ENCODE results near the gene MON1A.

MON1A gene

DNA sequence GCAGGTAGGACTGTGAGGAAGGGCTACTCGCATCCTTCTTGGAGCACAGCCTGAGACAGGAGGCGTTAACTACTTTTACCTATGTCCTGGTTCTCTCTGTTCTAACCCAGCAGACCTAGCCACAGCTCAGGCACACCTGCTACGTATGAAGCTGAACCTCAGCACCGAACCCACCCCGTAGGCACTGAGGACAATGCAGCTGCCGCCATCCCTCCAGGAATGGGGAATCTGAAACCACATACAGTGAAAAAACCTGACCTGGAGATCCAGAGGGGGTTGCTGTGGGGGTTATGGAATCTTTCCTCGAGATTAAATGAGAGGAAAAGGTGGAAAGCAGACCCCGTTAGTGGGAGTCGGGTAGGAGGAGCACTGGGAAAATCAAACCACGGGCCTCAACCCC lies 40.3 kb downstream of the MON1A start:
- DNase-seq (ENCODE audit: low read depth in 2 of 2) = no peak

DNA sequence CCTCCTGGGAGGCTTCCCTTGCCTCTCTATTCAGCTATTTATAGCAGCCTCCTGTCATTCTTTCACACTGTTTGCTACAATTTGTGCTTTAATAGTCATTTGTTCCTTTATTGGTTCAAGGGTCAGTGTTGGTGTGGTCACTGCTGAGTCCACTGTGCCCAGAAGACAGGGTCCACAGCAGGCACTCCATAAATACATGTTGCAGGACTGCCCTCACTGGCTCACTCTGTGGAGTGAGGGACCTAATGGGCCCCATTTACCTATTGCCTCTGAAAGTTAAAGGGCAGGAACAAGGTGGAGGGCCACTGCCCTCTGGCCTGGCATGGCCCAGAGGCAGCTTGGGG lies 42.7 kb downstream of the MON1A start:
- no peak for DNase-seq (ENCODE audit: low read depth in 2 of 2)

DNA sequence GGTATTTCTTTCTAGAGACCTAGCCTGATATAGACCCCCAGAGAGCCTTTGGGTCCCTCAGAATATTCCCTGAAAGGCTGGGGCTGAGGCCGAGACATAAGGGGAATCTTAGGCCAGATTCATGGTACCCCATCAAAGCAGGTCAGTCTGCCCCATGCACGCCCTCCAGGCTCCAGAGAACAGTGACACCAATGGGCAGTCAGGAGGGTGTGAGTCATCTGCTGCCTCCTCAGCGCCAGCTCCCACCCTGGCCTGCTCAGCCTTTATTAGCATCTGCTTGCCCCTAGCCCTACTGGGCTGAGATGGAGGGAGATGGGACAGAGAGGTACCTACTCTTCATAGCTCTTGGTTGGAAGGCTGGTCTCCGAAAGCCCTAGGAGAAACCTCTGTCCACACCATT lies 45.6 kb downstream of the MON1A start:
- no peak for DNase-seq (ENCODE audit: low read depth in 2 of 2)

DNA sequence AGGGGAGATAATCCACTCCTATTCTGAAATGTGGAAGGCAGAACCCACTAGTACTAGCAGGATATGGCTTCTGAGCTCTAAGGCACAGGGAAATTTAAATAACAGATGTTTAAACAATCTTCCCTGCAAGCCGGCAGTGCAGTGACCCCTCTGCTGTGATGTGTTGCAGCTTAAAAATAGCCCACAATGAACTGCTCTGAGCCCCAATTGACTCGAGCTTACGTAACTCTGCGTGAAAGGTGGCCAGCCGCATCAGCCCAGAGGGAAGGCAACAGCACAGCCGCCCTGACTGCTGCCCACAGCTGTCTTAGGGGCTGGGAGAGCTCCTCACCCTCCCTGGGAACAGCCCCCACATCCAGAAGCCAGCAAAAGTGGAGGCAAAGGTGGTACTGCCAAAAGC lies 47.4 kb downstream of the MON1A start:
- DNase-seq (ENCODE audit: low read depth in 2 of 2) = no peak

DNA sequence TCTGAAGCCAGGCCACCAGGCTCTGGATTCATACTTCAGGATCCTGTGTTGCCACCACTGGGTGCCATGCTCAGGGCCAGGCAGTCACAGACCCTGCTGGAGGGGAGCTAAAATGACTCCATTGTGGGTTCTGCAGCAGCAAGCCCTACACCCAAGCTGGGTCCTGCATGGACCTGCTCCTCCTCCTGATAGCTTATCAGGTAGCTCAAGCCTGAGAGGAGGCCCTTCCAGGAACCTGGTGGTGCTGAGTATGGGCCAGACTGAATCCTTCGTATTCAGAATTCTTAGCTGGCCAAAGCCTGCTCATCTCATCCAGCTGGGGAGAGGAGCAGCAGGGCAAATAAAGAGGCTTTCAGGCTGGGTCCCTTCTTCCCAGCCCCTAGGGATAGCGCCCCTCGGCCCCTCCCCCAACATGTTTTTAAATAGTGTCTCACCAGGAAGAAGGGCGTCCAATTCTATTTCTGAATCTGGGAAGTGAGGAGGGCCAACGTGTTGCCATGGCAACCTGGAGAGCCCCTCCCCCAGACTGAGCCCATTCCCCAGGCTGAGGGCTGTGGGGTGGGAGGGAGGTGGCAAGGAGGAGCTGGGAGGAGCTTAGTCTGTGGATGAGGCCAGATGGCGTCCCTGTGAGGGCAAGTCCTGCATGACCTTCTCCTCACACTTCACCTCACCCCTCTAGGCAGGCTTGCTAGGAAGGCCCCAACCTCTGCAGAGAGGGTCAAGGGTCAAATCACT lies 48.9 kb downstream of the MON1A start:
- DNase-seq (ENCODE audit: low read depth in 2 of 2) = no peak

DNA sequence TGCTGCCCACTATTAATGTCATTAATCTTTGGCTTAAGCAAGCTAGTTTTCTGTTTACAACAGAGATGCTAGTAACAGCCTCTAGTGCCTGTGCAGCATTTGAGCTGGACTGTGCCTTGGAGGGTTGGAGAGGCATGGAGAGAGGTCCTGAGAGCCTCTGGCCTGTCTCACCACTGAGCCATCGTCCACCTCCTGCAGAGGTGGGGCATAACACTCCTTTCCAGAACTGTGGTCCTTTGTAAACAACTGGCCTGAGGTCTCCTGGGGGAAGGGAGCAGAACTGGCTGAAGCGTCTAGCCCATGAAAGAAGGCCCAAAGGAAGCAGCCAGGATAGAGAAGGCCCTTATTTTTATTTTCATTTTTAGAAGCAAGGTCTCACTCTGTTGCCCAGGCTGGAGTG lies 49.9 kb downstream of the MON1A start:
- no peak for DNase-seq (ENCODE audit: low read depth in 2 of 2)

DNA sequence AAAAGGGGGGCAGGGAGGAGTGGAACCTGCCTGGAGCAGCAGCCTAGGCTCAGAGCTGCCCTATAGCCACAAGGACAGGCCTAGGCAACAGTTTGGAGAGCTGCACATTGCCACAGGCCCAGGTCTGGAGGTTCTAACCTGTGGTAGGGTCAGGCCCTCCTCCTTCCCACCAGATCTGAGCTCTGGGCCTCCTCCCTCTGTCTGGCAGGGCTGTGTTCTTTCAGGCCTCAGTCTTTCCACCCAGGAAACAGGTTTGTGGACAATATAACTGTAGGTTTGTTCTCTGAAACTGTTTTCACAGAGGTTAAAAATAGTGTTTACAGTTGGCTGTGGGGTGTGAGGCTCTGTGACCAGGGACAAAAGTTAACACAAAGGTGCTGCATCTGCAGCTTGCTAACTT lies 50.9 kb downstream of the MON1A start:
- no peak for DNase-seq (ENCODE audit: low read depth in 2 of 2)

DNA sequence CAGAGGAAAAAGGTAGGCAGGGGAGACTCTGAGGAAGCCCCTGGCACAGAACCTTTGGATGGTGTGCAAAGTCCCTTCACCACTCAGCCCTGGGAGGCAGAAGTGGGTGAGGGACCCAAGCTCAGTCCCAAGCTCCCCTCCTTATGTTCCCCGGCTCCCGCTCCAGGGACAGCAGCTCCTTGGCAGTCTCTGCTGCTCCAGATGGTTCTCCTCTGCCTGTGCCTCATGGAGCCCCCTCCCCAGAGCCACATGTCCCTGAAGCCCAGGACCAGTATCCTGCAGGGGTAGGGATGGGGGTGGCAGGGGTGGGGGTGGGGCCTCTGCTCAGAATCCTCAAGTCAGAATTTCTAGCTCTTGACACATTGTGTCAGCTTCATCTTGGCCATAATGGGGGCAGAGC lies 51.9 kb downstream of the MON1A start:
- no peak for DNase-seq (ENCODE audit: low read depth in 2 of 2)

DNA sequence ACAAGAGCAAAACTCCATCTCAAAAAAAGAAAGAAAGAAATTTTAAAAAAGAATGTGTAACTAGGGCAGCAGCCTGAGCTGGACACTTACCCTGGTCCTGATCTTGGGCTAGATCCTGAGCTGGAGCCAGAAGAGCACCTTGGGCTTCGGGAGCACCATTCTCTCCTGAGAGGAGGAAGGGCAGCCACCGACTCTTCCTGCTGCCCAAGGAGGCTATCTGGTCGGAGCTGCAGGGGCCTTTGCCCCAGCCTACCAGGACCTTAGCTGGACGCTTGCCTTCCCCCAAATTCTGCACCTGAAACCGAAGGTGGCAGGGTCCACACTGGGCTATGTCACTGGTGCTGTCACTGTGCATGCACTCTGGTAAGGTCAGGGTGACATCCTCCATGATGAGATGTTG lies 53.0 kb downstream of the MON1A start:
- no peak for DNase-seq (ENCODE audit: low read depth in 2 of 2)

DNA sequence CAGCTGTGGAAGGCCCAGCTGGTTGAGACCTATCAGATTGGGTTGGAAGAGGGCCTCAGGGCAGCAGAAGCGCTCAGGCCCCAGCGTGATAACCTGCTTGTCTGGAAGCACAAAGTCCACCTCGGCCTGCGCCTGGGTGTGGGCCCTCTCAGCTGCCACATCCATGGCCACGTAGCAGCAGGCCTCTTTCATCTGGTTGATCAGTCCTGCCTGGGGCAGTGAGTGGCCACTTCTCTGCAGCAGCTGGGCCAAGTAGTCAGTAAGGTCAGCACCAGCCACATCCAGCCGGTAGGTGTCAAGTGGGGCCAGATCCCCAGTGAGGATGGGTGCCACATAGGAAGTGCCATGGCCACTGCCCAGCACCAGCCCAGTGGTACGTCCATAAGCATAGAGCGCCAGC lies 56.0 kb downstream of the MON1A start:
- DNase-seq (ENCODE audit: low read depth in 2 of 2) = no peak

DNA sequence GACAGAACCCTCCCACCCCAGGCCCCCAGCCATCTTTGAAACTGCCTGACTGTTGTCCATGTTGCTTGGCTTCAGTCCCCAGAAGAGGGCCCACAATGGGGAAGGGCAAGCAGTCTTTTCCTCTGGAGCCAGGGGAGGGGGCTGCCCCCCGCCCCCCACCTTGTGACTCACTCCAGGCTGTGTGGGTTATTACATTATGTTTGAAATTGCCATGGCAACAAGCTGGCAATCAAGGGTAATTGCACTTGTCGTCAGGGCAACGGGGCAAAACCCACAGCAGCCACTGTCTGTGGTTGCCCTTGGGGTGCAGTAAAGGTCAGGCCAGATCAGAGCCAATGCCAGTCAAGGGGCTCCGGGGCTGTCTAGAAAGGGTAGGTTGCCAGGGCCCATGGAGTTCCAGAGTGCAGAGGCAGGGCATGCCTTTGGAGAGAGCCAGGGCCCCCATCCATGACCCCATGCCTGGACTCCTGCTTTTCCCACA lies 56.8 kb downstream of the MON1A start:
- no peak for DNase-seq (ENCODE audit: low read depth in 2 of 2)

DNA sequence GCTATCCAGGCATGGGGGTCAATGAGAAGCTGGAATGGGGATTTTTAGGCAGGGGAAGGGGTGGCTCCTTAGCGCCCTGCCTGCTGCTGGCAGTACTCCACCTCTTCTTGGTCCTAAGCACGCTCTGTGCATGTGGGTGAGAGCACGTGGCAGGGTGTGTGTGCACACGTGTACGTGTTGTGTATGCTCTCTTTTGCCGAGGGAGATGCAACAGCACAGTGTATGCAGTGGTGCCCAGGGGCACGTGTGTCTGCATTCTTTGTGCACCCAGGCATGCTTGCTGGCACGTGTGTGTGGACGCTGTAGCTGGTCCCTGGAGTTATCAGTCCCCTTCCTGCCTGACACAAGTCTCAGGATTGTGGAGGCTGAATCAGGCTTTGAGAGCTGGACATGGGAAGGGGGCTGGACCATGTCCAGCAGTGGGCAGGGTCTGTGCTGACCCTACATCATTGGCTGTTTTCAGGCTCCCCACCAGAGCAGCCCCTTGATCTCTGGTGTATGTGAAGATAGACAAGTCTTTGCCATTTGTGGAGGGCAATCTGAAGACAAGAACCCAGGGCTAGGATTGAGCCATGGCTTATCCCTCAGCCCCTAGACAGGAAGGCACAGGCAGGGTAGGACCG lies 58.0 kb downstream of the MON1A start:
- DNase-seq (ENCODE audit: low read depth in 2 of 2) = no peak

DNA sequence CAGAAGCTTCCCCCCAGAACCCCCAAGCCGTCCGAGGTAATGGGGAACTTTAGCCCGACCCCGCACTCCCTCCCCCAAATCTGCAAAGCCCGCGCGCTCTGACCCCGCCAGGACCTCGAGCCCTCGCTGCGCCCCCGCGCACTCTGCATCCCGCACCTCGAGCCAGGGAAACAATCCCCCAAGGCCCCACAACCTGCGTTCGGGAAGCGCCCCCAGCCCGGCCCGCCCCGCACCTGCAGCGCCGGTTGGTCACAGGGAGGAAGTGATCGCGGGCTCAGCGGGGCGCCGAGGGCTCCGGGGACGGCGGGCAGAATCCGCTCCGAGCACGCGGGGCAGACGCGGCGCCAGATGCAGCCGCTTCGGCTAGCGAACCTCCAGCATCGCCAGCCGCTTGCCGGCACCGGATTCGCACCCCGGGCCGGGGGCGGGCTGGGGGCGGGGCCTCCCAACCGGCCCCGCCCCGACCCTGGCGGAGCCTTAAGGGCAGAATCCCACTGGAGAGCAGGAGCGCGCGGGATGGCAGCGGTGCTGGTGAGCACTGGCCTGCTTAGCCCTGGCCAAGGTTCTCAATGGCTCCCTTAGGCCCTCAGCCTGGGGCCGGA lies 60.0 kb downstream of the MON1A start, which contains the start of gene CAMKV:
CAMKV (minus strand) TSS at position 382 of the 602 bp plus-strand sequence. CDS start 7,518 bp downstream, outside the sequence.
- no peak for DNase-seq (ENCODE audit: low read depth in 2 of 2)

DNA sequence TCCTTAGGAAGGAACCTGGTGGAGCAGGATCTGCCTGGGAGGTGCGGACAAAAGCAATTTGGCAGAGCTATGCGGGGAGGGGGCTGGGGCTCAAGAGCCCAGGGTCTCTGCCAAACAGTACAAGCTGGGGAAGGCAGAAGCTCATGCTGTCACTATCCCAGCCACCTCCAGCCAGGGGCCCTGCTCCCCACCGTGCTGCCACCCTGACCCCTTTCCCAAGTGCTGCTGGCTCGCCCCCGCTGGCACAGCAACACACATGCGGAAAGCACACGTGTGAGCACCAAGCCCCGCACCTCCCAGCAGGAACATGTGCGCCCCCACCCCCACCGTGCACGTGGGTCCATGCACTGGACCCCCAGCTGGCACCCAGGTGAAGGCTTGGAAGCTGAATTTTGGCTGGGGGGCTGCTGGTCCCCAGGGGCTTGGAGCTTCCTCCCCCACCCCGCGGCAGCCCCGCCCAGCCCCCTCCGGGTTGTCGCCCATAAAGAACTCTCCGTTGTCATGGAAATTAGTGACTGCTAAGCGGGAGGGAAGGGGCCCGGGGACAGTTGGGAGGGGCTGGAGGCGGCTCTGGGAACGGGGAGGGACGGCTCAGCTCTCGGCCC lies 60.6 kb downstream of the MON1A start:
- no peak for DNase-seq (ENCODE audit: low read depth in 2 of 2)

DNA sequence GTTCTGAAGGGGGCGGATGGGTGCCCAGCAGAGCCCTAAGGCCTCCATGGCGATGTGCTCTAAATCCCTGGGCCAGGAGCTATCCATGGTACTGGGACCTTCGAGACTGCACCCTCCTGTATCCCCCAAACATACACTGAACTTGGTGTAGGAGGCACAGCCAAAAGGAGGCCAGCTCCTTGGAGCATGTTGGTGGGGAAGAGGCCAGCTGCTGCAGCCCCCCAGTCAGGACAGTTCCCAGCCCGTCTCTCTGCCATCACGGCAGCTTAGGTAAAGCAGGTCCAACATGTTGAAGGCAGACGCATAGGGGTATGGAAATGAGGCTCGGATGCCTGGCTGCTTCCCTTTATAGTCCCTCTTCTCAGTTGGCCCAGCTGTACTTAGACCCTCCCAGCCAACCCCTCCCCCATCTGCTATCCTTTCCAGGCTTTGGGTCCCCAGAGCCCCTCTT lies 61.7 kb downstream of the MON1A start:
- DNase-seq (ENCODE audit: low read depth in 2 of 2) = no peak

DNA sequence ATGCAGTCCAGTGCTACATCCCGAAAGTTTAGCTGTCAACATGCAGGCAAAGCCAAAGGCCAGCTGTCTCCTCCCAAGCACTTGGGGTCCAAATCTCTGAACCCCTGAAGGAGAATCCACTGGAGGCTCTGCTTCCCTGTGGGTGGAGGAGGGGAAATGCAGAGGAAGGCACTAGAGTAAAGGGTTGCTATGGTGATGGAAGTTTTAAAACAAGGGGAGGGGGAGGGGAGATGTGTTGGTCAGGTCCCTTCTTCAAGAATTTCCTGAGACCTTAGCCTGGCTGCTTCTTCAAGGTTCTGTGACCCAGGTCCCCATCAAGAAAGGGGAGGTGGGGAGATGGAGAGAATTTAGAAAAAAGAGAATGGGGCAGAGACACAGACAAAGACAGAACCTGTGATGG lies 62.2 kb downstream of the MON1A start:
- DNase-seq (ENCODE audit: low read depth in 2 of 2) = no peak

DNA sequence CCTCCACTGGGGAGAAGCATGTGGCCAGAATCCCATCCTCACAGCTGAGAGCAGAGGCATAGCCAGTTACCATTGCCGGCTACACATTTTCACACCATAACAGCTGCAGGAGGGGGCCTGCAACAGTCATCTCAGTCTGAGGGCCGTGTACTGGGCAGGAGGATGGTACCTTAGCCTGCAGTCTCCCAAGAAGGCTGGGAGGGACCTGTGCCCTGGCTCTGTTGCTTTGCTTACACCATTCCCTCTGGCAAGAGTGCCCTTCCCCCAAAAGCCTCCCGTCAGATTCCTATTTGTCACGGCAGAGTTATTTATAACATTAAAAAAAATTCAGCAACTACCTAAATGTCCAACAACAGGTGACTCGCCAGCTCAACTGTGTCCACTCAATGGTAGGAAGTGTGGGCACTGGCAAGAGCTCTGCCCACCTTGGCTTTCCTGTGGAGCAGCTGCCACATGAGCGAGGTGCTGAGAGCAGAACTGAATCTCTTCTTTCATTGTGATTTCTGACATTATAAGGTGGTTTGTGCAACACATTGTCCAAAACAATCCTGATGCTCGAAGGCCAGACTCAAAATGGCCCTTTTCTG lies 64.3 kb downstream of the MON1A start:
- DNase-seq (ENCODE audit: low read depth in 2 of 2) = no peak

DNA sequence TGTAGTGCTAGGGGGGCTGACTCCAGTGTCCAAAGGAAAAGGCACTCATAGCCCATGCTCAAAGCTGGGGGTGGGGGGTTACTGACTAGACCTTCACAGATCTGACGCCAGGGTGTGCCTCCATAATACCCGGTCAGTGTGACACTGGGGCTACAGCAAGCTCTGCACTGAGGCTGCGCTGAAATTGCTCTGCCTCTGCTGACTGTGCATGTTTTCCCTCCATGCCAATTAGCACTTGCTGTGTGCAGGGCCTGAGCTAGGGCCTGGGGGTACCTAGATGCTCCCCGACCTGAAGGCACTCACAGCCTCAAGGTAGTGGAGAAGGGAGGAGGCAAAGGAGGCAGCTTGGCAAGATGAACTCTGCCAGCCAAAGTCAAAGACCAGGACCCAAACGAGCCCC lies 65.1 kb downstream of the MON1A start:
- DNase-seq (ENCODE audit: low read depth in 2 of 2) = no peak

DNA sequence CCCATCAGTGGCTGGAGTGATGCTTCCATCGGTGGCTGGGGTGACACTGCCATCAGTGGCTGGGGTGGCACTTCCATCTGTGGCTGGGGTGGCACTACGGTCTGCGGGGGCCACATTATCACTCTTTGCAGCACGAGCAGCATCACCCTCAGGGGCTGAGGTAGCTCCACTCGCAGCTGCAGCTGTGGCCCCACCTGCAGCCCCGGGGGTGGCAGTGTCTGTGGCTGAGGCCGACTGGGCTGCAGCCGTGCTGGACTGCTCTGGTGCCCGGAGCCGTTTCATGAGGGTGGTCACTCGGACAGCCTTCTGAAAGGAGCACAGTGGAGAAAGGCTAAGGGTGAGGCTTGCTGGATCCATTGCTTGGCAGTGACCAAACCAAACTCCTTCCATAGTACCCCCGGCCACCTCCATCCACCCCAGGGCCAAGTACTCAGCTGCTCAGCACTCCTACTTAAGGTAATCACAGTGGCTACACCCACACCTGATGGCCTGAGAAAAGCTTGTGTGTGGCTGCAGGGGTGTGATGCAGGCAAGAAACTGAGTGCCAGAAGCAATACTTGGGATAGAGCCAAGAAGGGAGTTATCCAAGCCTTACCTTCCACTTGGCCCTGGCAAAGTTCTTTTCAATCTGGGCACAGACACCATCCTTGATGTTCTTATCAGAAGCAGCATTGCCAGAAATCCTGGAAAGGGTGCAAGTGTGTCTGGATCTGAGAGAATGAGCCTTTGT lies 69.9 kb downstream of the MON1A start:
- DNase-seq (ENCODE audit: low read depth in 2 of 2) = no peak

All from activated CD8-positive, alpha-beta memory T cell treated with anti-CD3 and anti-CD28 coated beads for 4 hours (primary cell).